Measurements from ENCODE around the gene HS3ST2.

The HS3ST2 gene

GRCh38 chr16:22813948-22814710, at the start of gene HS3ST2:
TSS of gene HS3ST2 (plus strand) at chr16:22814162. CDS start at chr16:22814611, 449 bp downstream.
- no peak for DNase-seq

GRCh38 chr16:22764662-22765327, 49.2 kb upstream of the HS3ST2 start:
- DNase-seq: no peak

DNA sequence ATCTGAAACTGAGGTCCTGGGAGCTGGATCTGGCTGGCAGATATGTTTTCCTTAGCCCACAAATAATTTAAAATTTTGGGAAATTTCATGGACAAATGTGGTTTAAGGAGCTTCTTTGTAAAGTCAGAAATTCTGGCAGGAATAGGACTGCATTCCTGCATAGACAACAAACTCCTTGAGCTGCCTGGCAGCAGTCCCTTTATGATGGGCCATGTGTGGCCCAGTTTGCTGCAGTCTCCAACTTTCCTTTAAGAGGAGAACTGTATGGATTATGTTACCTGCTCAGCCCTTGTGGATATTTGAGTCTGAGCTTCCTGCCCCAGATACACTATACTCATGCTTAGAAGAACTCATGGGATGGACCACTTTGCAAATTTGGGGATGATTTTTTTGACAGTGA, 48.5 kb upstream of the HS3ST2 start:
- DNase-seq: no peak

- no peak for DNase-seq
Observed at GRCh38 chr16:22770866-22771265, 43.1 kb upstream of the HS3ST2 start.

- no peak for DNase-seq
Observed at GRCh38 chr16:22771551-22771950, 42.4 kb upstream of the HS3ST2 start.

DNA sequence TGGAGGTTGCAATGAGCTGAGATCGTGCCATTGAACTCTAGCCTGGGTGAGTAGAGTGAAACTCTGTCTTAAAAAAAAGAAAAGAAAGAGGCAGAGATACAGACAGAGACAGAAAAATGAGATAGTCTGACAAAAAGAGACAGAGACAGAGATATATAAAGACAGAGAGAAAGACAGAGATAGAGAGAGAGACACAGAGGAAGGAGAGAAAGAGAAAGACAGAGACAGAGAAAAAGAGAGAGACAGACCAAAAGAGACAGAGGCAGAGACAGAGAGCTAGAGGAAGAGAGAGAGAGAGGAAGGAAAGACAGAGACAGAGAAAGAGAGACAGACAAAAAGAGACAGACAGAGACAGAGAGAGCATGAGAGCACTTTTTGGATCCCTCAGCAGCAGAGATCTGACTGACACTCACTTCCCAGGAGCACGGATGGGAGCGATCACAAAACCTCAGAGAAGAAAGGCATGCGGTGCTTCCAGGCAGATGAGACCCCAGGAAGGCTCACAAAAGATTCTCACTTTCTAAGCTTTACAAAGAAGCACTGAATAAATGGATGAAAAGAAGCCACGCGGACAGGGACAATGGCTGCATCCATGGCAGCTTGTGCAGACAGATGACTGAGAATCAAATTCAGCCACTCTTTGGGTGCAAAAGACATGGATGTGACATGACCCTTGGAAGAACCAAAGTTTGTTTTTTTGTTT, 38.6 kb upstream of the HS3ST2 start:
- no peak for DNase-seq

DNA sequence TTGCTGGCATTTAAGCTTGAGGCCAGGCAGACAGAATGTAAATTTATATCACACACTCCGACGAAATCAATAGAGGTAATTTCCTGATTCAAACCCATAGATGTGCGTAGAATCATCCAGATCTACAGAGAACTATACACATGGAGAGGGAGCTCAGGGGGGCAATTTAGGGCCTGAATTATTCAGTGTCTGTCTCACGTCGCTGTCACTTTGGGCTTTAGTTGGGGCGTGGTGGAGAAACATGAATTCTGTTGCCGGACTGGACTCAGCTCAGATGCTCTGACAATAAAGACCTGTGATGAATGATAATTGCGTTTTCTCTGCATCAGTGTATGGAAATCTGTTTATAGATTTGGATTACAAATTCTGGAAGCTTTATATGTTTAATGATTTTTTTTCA, 32.5 kb upstream of the HS3ST2 start:
- DNase-seq: no peak

DNA sequence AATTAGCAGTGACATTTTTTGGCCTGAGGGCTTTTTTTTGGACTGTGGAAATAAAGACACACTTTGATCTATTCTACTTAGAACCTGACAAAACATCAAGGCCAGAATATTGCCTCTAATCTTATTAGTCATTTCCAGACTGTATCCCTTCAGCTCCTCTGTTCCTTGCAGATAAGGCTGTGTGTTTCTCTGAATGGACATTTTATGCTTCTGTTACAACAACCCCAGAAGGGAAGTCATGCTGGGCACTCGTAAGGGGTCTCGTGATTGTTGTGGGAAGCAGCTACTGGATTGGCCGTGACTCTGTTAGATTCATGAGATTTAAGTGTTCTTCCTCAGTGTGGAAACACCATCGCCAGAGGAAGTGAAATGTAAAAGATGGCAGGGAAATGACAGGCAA, 31.6 kb upstream of the HS3ST2 start:
- peak; percentile 79 for DNase-seq

DNA sequence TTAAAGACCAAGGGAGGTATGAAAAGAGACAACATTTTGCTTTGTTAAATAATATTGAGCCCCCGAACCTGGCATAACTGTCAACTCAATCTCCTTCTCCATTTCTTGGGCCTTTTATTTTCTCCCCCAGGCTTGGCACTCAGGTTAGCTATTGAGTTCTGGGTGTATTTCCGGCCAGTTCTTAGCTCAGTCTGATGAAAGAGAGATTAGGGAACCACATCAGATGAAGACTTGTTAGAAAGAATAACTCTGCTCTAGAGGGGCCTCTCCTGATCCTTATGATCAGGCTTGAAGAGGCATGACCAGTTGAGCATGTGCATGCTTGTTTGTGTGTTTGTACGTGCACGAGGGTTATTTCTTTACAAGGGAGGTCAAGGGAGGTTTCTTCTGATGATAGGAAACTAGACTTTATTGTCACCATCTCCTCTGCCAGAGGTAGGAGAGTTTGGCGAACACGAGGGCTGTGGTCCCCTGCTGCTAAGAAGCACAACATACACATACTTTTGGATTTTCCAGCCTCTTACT, 29.2 kb upstream of the HS3ST2 start:
- DNase-seq: no peak

DNA sequence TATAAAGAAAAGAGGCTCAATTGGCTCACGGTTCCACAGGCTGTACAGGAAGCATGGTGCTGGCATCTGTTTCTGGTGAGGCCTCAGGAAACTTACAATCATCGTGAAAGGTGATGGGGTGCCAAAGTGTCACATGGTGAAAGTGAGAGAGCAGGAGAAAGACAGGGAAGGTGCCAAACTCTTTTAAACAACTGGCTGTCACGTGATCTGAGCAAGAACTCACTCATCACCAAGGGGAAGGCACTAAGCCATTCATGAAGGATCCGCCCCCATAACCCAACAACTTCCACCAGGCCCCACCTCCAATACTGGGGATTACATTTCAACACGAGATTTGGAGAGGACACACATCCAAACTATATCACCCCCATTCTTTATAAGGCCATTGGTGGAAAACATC, 28.4 kb upstream of the HS3ST2 start:
- no peak for DNase-seq

GRCh38 chr16:22786284-22786683, 27.7 kb upstream of the HS3ST2 start:
- DNase-seq: no peak

GRCh38 chr16:22786691-22787090, 27.3 kb upstream of the HS3ST2 start:
- DNase-seq: no peak

DNA sequence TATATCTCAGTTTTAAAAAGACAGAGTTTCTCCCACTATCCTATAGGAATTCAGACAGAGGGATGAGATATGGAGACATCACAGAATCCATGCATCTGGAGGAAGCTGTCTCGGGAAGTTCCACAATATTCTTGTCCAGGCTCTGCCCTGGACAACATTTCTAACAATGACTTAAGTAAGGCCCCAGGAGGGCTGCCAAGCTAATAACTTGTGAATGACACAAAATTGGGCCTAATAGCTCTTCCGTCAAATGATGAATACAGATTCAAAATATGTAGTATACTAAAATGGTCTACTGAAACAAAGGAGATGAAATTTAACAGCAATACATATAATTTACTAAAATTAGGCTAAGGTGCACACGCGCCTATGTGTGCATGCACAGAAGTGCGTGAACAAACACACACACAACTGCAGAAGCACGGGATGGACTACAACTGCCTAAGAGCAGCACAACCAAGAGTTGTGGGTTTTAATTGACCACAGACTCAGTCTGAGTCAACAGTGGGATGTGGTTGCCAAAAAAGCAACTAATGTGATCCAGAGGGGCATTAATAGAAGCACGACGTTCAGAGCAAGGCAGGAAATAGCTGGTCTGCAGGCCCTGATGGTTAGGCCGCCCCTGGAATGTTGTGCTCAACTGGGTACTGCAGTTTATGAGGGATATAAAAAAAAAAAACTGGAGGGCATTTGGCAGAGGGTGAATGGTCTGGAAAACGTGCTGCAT, 26.3 kb upstream of the HS3ST2 start:
- DNase-seq: peak; percentile 5

GRCh38 chr16:22788193-22788530, 25.8 kb upstream of the HS3ST2 start:
- DNase-seq: no peak

DNA sequence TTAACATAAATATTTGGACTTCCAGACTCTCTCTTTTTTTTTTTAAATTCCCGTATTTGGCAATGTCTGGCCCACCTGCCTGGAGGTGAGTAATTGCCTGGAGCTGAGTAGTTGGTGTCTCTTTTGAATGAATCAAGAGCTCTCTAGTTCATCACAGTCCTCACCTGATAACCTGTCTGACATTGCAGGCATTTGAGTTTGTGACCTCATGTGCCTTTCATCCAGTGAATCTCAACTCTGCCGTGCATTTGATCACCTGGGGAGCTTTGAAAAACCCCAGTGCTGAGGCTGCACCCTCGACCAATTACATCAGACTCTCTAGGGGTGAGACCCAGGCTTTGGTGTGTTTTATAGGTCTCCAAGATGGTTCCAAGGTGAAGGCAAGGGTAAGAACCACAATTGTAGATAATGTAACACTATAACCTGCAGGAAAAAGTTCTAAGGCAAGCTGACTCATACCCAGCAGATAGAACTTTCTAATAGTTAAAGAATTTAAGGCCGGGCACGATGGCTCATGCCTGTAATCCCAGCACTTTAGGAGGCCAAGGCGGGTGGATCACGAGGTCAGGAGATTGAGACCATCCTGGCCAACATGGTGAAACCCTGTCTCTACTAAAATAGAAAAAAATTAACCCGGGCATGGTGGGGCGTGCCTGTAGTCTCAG, 24.5 kb upstream of the HS3ST2 start:
- no peak for DNase-seq

DNA sequence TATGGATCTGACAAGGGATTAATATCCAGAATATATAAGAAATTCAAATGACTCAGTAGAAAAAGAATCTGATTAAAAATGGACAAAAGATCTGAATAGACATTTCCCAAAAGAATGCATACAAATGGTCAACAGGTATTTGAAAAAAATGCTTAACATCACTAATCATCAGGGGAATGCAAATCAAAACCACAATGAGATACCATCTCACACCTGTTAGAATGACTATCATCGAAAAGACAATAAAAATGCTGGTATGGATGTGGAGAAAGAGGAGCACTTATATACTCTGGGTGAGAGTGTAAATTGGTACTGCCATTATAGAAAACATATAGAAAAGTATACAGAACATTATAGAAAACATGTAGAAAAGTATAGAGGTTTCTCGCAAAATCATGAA, 16.4 kb upstream of the HS3ST2 start:
- DNase-seq: no peak

DNA sequence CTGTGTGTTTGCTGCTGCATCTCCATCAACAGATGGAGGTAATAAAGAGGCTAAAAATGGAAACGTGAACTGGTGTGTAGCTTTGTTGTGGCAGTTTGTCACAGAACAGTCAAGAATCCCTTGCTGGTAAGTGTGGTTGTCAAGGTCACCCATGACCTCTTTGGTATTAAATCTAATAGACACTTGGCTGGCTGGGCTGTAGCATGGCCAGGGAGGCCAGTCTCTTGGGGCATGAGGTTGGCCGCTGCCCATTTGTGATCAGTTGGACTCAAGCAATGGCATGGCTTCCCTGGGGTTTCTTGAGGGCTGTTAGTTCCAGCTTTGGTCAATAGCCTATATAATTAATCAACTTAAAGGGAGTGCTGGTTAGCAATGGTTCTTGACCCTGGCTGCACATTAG, 14.8 kb upstream of the HS3ST2 start:
- DNase-seq: no peak

DNA sequence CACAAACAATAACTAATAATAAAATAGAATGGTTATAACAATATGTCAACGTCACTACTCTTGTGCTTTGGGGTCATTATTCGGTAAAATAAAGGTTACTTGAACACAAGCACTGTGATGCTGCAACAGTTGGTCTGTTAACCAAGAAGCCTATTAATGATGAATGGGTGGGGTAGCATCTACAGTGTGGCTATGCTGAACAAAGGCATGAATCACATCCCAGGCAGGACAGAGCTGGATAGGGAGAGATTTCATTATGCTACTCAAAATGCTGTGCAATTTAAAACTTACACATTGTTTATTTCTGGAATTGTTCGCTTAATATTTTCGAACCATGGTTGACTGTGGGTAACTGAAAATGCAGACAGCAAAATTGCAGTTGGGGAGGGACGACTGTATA, 9.1 kb upstream of the HS3ST2 start:
- DNase-seq: no peak

DNA sequence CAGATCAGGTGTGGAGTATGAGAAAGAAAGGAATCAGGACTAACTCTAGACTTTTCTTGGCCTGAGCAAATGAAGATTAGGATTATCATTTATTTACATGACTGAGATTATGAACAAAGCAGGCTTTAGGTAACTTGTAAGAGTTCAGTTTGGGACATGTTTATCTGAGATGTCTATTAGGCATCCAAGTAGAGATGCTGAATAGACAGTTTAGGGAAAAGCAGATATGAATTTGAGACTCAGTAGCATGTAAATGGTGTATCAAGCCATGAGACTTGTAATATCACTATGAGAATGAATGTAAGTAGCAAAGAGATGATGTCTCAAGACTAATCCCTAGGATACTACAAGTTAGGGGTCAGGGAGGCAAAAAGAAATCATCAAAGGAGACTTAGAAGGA, 8.6 kb upstream of the HS3ST2 start:
- DNase-seq: no peak

GRCh38 chr16:22806811-22807210, 7.2 kb upstream of the HS3ST2 start:
- no peak for DNase-seq

- no peak for DNase-seq
Observed at GRCh38 chr16:22810226-22810625, 3.7 kb upstream of the HS3ST2 start.

DNA sequence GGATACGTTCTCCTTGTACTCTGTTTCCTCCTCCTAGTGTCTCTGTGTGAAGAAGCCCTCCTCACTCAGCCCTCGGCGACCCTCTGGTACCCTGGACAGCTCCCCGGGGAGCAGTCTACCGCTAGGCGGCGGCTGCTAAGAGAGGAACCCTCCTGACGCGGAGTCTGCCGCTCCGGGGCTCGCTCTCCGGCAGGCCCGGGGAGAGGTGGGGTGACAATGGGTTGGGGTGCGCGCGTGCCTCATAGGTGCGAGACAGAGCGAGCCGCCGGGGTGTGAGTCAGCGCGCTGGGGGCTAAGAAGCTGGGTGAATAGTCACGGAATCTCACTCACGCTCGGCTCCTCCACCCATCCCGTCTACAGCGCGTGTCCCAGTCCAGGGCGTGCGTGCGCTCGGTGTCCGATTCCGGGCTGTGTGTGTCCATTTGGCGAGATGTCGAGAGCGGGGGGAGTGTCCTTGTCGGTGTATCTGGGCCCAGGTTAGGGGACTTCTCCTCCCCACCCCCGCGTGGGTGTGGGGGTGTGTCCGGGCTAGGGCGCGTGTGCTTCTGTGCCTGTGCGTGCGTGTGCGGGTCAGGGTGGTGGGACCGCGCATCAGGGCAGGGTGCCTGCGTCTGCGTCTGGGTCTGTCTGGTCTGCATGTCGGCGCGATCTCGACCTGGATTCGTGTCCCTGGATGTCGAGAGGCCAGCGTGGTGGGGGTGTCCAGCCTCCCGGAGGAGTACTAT, 577 bp upstream of the HS3ST2 start:
- DNase-seq: no peak
